Esophagus squamous epithelium (tissue), 4 donors: ENCODE measurements around the gene WNT9B.

ENCODE experiments used
- CTCF ChIP-seq, 6 experiments: fragments of 450-650 bp in 4 of 6; fragments of 200-600 bp in 2 of 6; sonication (generic) in 2 of 6; IDR thresholded peaks; one replicate each; pipeline ENCODE4 v1.5.1; 2016 to 2019; ENCODE audit warnings: antibody characterized with exemption in 6 of 6, mild to moderate bottlenecking in 4 of 6, moderate library complexity in 4 of 6
- POLR2A ChIP-seq, 4 donors: fragments of 450-650 bp; IDR thresholded peaks; one replicate each; pipeline ENCODE4 v1.6.1; 2017; ENCODE audit warnings: antibody characterized with exemption in 4 of 4, mild to moderate bottlenecking in 4 of 4, moderate library complexity in 3 of 4

GRCh38 chr17:46890638-46891037, 39.3 kb downstream of the WNT9B start:
- TF ChIP-seq CTCF (IDR thresholded peaks at IDR 0.05) (no peak), POLR2A (IDR thresholded peaks at IDR 0.05) (no peak)
